ENCODE results near the gene CCDC142.

CCDC142 gene

DNA sequence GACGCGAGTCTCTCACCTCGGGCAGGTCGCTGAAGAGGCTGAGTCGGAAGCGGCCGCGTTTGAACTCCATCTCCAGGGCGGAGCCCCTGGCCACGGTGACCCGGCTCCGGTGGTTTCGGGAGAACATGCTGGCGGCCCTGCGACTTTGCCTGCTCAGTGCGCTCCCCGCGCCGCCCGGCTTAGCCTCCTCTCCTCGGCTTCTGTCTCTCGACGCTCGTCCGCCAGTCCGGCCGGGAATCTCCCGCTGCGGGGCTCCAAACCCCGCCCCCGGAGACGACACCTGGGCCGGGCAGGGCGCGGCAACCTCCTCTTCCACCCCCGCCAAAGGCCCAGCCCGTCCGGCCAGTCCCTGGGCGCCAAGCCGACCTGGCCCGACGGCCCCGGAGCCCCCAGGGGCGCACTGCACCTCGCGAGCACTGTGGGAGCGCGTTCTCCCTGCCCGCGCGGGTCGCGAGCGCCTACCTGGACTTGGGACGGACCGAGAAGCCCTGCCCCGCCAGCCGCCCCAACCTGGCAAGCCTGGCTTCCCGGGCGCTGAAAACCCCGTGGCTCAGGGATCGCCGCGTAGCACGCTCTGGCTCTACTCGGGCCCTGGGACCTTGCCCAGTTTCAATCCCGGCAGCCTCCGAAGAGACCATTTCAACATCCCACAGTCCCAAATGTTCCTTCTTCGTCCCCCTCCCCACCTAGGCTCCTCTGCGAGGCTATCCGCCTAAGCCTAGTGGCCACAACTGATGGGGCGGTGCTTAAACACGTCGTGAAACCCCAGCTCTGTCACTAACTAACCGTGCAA is 40.9 kb downstream of the CCDC142 start, which contains the start of gene RTKN:
RTKN (minus strand) TSS at position 248 of the 793 bp plus-strand sequence; CDS start at position 127, 121 bp downstream.
- DNase-seq: no peak

DNA sequence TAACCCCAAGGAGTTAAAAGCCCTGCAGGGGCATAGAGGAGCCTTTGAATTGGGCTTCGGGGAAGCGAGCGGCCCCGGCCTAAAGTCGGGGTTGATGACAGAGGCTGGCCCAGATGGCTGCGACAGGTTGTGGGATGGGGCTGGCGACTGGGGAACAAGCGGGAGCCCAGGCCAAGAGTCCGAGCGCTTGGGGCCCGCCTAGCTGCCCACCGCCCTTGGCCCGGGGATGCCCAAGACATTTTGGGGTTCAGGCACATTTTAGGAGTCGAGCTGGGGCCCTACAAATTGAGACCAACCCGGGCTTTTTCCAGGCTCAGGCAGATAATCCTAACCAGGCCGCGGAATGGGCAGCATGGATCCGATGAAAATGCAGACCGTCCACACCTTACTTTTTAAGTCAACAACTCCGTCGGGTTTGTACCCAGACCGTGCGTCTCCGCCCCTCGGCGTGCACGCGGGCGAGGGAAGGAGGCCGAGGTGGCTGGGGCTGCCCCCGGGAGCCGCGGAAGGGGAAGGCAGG is 41.6 kb downstream of the CCDC142 start:
- DNase-seq: no peak

DNA sequence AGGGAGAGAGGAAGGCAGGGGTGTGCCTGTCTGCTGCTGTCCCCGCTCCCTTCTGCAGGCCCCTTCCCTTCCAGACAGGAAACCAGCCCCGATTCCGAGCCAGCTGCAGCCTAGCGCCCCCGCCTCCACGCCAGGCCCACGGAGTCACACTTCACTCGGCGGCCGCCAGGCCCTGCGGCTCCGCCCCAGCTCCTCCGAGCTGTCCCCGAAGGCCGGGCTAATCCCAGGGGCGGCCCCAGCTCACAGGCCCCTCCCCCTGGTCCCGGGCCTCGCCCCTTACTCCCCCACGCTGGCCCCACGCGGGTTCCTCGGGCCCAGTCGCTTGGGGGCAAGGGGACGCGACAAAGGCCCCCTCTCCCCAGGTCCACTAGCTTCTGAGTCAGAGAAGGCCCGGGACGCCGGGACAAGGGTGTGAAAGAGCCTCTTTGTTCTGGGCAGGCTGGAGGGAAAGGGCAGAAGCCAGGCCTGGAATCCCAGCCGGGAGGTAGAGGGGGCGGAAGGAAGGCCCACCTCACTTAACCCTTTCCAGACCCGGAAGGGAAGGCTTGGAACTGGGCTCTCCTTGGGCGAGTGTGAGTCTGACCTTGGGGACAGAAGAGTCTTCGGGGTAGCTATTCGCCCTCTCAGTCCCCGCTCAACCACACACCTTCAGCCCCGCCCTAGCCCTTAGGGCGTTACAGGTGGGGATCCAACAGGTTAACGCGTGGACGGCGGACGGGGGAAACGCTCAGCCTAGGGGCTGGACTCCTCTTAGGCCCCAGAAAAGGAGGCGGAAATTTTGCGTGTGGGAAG is 42.2 kb downstream of the CCDC142 start:
- DNase-seq: peak in 1 of 2 experiments; percentile 74

DNA sequence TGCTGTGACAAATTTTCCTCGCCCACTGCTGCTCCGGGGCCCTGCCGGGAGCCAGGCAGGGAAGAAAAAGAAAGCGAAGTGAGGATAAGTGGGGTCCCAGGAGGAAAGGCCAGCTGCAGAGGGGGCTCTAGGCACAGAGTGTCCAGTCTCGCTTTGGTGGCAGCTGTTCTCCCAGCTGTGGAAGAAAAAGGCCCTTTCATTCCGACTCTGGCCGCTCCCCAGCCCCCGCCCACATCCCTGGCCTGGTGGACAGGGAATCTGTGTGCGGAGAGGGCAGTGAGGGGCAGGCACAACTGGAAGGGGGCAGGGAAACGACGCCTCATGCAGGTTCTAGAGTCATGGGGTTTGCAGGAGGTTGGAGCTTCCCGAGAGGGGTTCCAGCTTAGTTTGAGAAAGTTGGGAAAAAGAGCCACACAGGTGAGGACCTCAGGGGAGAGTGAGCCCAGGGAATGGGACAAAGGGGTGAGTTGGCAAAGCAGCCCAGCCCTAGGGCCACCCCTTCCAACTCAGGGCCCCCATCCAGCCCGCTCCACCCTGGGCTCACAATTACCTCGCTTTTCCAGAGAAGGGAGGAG is 42.9 kb downstream of the CCDC142 start:
- no peak for DNase-seq

DNA sequence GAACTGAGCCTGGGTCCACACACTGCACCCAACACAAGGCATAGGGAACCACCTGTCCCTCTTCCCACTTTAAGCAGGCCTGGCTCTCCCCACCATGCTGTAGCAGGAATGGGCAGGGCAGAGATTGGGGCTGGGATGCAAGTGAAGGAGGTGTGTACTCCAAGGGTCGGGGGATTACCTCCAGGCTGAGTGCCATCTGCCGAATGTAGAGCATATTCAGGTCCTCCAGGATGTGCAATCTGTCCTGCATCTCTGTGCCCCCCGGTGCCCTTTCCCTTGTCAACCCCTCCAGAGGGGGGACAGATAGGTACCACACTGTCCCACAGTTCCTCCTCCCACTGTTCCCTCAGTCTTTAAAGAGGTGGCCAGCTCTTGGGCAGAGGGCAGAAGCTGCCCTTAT is 43.4 kb downstream of the CCDC142 start:
- no peak for DNase-seq

DNA sequence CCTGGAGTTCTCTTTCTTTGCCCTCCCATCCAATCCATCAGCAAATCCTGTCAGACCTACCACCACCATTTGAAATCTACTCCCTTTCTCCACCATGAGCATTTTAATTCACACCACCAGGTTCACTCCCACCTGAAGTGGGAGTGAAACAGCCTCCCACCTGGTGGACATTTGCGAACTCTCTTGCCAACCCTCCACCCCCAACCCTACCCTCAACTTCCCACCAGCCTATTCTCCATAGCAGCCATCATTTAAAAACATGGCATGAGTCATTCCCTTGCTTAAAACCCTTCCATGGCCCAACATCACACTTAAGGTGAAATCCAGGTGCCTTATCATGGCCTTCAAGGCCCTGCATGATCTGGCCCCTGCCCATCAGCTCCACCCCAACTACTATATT is 44.5 kb downstream of the CCDC142 start:
- DNase-seq: no peak

DNA sequence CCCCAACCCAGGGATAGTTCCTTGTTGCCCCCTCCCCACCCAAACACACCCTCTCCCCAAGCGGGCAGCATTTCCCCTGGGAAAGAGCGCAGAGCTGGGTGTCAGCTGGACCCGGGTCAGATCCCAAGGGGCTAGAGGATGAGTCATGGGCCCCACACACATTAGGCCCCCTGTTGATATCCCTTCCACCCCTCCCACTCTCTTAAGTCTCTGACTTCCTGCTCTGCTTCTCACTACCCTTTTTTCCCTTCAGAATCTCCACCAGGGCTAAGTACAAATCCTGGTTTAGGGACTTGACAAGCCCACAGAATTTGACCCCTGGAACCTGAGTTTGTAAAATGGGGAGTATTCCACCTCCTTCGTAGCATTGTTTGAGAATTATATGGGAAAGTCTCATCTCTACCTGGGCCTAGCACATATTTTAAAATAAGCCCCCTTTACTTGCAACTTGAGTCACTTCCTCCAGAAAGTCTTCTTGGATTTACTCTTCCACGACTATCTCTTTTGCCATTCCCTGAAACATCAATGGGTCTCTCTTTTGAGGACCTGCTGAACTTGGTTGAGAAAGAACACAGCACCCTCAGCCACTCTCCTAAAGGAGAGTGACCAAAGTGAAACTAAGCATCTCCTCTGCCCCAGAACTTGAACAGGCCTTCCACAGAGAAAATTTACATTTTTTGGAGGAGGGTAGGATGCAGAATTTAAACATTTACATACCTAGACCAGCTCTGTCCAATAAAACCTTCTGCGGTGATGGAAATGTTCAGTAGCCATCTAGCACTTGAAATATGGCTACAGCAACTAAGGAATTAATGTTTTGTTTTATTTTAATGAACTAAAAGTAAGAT is 45.7 kb downstream of the CCDC142 start:
- no peak for DNase-seq

DNA sequence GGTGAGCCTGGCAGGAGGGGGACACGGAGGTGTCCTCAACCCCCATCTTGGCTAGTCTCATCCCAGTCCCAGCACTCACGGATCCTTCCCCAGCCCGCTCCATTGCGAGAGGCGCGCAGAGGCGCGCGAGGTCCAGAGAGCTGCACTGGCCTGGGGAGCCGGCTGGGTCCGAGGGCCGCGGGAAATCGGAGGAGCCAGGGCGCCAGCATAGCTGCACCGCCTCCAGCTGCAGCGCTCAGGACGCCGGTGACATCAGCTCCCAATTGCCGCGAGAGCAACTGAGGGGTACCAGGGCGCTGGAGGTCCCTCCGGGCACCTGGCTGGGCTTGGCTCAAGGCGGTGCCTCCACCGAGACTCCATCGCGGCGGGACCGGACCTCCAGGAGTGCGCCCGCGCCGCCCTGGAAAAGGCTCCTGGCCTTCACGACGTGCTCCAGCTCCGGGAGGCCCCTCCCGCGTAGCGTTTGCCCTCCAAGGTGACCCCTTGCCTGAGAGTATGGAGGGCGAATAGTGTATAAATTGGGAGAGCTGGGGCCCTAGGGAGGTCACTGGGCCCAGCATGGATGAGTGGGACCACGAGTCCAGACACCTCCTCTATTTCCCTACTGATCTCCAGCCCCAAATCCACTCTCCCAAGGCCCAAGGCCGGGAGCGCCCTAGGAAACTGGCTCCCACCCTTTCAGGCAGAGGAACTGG is 46.5 kb downstream of the CCDC142 start:
- no peak for DNase-seq

DNA sequence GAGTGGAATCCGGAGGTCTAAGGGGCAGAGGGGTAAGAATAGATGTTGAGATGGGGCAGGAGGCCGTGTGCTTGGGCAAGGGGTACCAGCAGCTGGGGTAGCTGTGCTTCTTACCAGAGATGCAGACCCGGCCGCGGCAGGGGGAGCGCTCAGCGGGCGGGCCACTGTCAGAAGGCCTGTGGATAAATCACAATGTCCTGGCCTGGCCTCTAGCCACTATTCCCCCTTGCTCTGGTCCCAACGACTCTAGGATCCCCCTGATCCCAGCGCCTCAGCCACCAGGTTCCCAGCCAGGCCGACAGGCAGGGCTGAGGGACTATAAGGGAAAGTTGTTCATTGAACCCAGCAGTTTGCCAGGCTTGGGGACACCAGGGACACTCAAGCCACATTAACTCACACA is 52.3 kb downstream of the CCDC142 start:
- no peak for DNase-seq

DNA sequence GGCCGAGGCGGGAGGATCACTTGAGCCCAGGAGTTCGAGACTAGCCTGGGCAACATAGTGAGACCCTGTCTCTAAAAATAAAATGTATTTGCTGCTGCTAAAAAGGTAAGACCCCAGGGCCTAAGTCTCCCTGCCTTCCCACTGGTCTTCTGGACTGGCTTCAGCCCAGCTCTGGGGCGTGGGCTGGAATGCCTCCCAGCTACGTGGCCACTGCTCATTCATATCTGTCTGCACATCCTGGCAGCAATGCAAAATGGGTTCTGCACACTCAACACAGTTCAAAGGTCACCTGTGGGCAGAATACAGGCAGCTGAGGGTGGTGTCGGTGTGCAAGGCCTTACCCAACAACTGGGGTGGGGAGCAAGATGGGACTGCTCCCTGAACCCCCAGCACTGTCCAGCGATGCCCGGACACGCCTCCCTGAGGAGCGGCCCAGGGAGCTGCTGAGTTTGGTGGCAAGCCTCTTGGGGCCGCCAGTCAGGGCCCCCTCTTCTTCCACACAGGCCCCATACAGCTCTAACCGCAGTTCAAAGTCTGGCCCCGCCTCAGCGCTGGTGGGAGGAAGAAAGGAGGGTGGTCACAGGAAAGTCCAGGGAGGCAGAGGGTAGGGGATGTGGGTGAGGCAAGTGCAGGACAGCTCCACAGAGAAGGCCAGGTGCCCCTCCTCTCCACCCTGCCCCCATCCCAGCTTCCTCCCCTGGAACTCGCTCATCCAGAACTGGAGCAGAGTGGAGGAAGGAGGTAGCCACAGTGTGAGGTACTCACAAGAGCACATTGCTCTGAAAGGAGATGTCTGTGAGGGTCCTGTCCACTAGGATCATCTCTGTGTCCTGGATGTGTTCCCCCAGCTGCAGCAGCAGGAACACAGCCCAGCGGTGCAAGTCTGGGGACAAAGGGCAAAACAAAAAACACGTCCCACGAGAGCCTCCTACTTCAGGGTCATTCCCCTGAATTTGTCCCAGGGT is 53.0 kb downstream of the CCDC142 start:
- no peak for DNase-seq

DNA sequence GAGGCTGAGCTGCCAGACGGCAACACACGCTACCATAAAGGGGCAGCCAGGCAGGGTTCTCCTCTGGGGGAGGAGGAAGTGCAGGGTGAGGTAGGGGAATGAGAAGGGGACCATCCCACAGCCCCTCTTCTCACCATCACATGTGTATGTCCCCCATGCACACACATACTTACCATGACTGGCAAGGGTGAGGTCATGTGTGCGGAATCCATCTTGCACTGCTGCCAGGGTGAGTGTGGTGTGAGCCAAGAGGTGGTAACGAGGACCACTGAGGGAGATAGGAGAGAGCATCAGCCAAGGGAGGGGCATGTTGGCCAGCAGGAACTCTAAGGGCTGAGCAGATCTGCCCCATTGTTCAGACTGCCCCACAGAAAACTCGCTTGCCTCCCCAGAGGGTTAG is 54.1 kb downstream of the CCDC142 start:
- DNase-seq: no peak

DNA sequence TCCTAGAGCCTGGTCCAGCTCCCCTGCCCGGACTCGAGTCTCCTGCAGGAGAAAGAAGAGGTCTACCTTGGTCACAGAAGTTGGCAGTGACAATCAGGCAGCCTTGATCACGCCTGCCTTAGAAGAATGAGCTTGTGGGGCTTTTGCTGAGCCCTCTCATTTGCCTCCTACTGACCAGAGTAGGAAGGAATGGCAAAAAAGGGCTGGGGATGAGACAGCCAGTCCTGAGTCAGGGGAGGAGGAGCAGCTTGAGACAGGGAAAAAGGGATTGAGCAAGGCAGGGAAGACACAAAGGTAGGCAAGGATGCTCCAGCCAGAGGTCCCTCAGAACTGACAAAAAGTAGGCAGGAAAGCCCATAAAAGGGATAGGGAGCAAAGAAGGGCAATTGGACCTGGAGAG is 55.2 kb downstream of the CCDC142 start:
- no peak for DNase-seq

DNA sequence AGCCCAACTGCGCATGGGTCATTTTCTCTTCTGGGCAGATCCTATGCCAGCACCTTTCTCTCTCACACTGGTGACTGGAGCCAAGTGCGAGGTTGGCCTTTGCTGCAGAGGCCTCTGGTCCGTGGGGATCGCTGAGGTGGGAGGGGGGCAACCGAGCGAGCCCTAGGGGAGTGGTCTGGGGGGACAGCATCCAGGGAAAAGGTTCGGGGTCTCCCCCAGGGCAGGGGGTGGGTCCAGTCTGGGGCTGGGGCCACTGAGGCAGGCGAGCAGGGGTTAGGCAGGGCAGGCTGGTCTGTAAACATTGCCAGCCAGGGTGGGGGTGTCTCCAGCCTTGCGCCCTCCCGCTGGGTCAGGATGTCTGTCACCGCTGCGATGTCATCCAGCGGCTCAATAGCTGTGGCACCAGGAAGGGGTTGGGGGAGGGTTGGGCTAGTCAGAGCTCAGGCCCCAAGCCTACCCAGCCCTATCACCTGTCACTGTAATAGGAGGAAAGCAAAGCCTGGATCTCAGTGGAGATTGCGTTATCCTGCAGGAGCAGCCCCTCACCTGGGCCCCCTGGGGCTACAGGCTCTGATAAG is 56.5 kb downstream of the CCDC142 start:
- no peak for DNase-seq

DNA sequence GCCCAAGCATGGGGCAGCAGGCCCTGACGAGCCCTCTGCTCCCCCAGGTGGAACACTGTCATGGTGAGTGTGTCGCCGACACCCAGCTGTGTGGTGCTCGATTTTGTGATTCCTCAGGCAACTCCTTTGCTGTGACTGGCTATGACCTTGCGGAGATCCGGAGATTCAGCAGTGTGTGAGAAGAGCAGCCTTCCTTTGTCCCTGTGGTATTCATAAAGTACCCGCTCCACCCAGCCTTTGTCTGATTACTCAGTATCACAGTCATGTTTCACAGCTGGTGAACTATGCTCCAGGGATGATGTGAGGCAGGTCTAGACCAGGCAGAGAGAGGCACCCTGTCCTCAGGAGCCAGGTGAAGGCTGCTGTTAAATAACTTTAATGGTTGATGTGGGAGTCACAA is 57.3 kb downstream of the CCDC142 start:
- DNase-seq: no peak

DNA sequence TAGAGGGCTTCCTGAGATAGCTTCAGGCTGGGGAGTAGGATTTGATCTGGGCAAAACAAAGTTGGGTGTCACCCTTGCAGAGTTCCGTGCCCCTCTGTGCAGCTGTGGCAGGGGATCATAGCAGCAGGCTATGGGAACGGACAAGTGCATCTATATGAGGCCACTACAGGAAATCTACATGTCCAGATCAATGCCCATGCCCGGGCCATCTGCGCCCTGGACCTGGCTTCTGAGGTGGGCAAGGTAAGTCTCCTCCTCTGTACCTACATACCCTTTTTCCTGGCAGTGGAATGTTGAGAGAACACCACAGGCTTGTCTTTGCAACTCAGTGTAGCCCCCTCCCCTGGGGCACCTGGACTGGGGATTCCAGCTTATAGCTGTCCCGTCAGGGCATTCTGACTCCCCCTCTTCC is 57.8 kb downstream of the CCDC142 start:
- DNase-seq: no peak

DNA sequence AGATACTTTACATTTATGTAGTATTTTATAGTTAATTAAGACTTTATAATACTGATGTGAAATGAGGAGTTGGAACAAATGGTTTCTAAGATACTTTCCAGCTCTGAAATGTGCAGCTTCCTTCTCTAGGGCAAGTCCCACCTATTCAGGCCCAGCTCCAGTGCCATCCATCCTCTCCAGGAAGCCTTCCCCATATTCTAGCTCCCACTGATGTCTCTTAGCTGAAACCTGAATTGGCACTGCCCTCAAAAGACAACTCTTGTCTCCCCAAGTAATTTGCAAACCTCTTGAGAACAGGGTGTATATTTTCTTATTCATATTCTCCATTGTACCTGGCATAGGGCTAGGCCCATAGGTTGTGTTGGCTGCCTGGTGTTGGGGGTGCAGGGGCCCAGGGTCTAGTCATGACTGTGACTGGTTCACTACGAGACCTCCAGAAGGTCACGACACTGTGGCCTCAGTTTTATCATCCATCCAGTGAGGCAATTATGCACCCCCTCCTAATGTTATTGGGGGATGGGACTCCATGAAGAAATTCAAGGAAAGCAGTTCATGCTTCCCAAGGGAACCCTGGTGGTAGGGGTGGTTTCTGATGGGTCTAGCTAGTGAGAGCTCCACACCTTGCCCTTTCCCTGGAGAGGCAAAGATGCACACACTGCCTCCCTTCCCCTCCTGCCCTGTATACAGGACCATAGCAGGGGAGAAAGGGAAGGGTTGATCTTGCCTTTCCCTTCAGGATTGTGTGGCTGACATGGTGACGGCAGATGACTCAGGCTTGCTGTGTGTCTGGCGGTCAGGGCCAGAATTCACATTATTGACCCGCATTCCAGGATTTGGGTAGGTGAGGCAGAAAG is 58.4 kb downstream of the CCDC142 start:
- DNase-seq: no peak

All from NCI-H446 (cell line).